Superior temporal gyrus (tissue), 1 donor: ENCODE measurements around the gene CLSTN2.
A peak's percentile ranks its signal among the peaks of the same experiment; 100 is the strongest.

Source experiments
- DNase-seq: peaks from one replicate; pipeline ENCODE4 v3.0.0-alpha.2; 2016; ENCODE audit errors: extremely low spot score

The CLSTN2 gene

GRCh38 chr3:140545756-140546155 is 610.8 kb downstream of the CLSTN2 start:
- no peak for DNase-seq

GRCh38 chr3:140546649-140547048 is 611.7 kb downstream of the CLSTN2 start:
- no peak for DNase-seq

- DNase-seq = no peak
Observed at GRCh38 chr3:140552403-140552802, 617.4 kb downstream of the CLSTN2 start.

GRCh38 chr3:140552898-140553297 is 617.9 kb downstream of the CLSTN2 start:
- no peak for DNase-seq

GRCh38 chr3:140553591-140553990 is 618.6 kb downstream of the CLSTN2 start:
- DNase-seq = no peak

GRCh38 chr3:140555666-140556065 is 620.7 kb downstream of the CLSTN2 start:
- DNase-seq = no peak

GRCh38 chr3:140557476-140557875 is 622.5 kb downstream of the CLSTN2 start:
- DNase-seq = no peak

GRCh38 chr3:140559546-140559945 is 624.6 kb downstream of the CLSTN2 start:
- DNase-seq = no peak

GRCh38 chr3:140563206-140563760 is 628.3 kb downstream of the CLSTN2 start:
- no peak for DNase-seq

GRCh38 chr3:140568131-140568530 is 633.1 kb downstream of the CLSTN2 start:
- DNase-seq = no peak

- DNase-seq = peak; percentile 19
Observed at GRCh38 chr3:140568842-140569520, 634.0 kb downstream of the CLSTN2 start.

GRCh38 chr3:140570602-140571001 is 635.6 kb downstream of the CLSTN2 start:
- no peak for DNase-seq

GRCh38 chr3:140571836-140572235 is 636.9 kb downstream of the CLSTN2 start:
- no peak for DNase-seq

GRCh38 chr3:140572334-140572733 is 637.3 kb downstream of the CLSTN2 start:
- no peak for DNase-seq

- no peak for DNase-seq
Observed at GRCh38 chr3:140573011-140573410, 638.0 kb downstream of the CLSTN2 start.

- DNase-seq = no peak
Observed at GRCh38 chr3:140574375-140574774, 639.4 kb downstream of the CLSTN2 start.

- DNase-seq = no peak
Observed at GRCh38 chr3:140576449-140576848, 641.5 kb downstream of the CLSTN2 start.

- DNase-seq = no peak
Observed at GRCh38 chr3:140577911-140578310, 642.9 kb downstream of the CLSTN2 start.

GRCh38 chr3:140579260-140579659 is 644.3 kb downstream of the CLSTN2 start:
- no peak for DNase-seq

GRCh38 chr3:140580746-140581145 is 645.8 kb downstream of the CLSTN2 start:
- DNase-seq = no peak

GRCh38 chr3:140584549-140584948 is 649.6 kb downstream of the CLSTN2 start:
- DNase-seq = no peak

GRCh38 chr3:140585828-140586227 is 650.8 kb downstream of the CLSTN2 start:
- no peak for DNase-seq

GRCh38 chr3:140586311-140586710 is 651.3 kb downstream of the CLSTN2 start:
- DNase-seq = no peak

GRCh38 chr3:140588558-140588957 is 653.6 kb downstream of the CLSTN2 start:
- DNase-seq = no peak
